HepG2 (cell line): ENCODE results near the gene ZNF75A. TPM values are rescaled to one million over a fixed set of nuclear protein-coding genes. Genes with fewer than 3 reads are reported as not detected.

Experiments
- AHDC1 ChIP-seq: sonication (generic); formaldehyde crosslinking; IDR thresholded peaks from 2 replicates; pipeline ENCODE4 v1.5.1; 2020; ENCODE audit warnings: mild to moderate bottlenecking, missing genetic modification reagents, borderline replicate concordance
- AKAP8 ChIP-seq: sonication (generic); formaldehyde crosslinking; IDR thresholded peaks from 2 replicates; pipeline ENCODE4 v1.5.1; 2020; ENCODE audit warnings: mild to moderate bottlenecking, missing genetic modification reagents
- ELF3 ChIP-seq: IDR thresholded peaks from 2 replicates; pipeline ENCODE4 v1.6.1; 2016; ENCODE audit warnings: missing genetic modification reagents, missing compliant biosample characterization
- HNF4A ChIP-seq: sonication (generic); formaldehyde crosslinking; IDR thresholded peaks from 2 replicates; pipeline ENCODE4 v1.4.0; 2020; ENCODE audit warnings: missing genetic modification reagents
- HNRNPLL ChIP-seq: fragments of 200-400 bp; formaldehyde crosslinking; IDR thresholded peaks from 2 replicates; pipeline ENCODE4 v1.6.1; 2017; ENCODE audit warnings: mild to moderate bottlenecking, low read depth, low read length; ENCODE audit not compliant: poor library complexity, severe bottlenecking
- KDM1A ChIP-seq: IDR thresholded peaks from 2 replicates; pipeline ENCODE4 v1.6.1; 2016; ENCODE audit warnings: missing compliant biosample characterization
- MAFF ChIP-seq: IDR thresholded peaks from 2 replicates; pipeline ENCODE4 v1.6.1; 2011; ENCODE audit warnings: low read depth, low read length, improper control_type of control experiment
- RFX5 ChIP-seq: IDR thresholded peaks from 2 replicates; pipeline ENCODE4 v1.6.1; 2011; ENCODE audit warnings: low read depth, low read length, improper control_type of control experiment
- STAT6 ChIP-seq: sonication (generic); formaldehyde crosslinking; IDR thresholded peaks from 2 replicates; pipeline ENCODE4 v1.4.0; 2020; ENCODE audit warnings: missing genetic modification reagents, mild to moderate bottlenecking, borderline replicate concordance
- TEF ChIP-seq: sonication (generic); formaldehyde crosslinking; IDR thresholded peaks from 2 replicates; pipeline ENCODE4 v1.5.0; 2020; ENCODE audit warnings: missing genetic modification reagents
- TFDP1 ChIP-seq: IDR thresholded peaks from 2 replicates; pipeline ENCODE4 v1.6.1; 2016; ENCODE audit warnings: missing compliant biosample characterization, missing genetic modification reagents, borderline replicate concordance
- THAP8 ChIP-seq: sonication (generic); formaldehyde crosslinking; IDR thresholded peaks from 2 replicates; pipeline ENCODE4 v1.5.1; 2020; ENCODE audit warnings: missing genetic modification reagents, mild to moderate bottlenecking, borderline replicate concordance
- ZBTB14 ChIP-seq: sonication (generic); formaldehyde crosslinking; IDR thresholded peaks from 2 replicates; pipeline ENCODE4 v1.4.0; 2020; ENCODE audit warnings: missing genetic modification reagents
- ZBTB20 ChIP-seq: sonication (generic); formaldehyde crosslinking; IDR thresholded peaks from 2 replicates; pipeline ENCODE4 v1.8.1; 2023; ENCODE audit warnings: missing genetic modification reagents, low read depth, mild to moderate bottlenecking, borderline replicate concordance
- ZNF33B ChIP-seq: sonication (generic); formaldehyde crosslinking; IDR thresholded peaks from 2 replicates; pipeline ENCODE4 v1.5.1; 2020; ENCODE audit warnings: mild to moderate bottlenecking, missing genetic modification reagents
- ZNF615 ChIP-seq: sonication (generic); formaldehyde crosslinking; IDR thresholded peaks from 2 replicates; pipeline ENCODE4 v1.5.0; 2020; ENCODE audit warnings: mild to moderate bottlenecking, missing genetic modification reagents, borderline replicate concordance
- ZNF850 ChIP-seq: sonication (generic); formaldehyde crosslinking; conservative IDR thresholded peaks from 2 replicates; pipeline ENCODE4 v1.9.0; 2021; ENCODE audit warnings: mild to moderate bottlenecking, missing genetic modification reagents
- polyA plus RNA-seq, 8 experiments: library from polyadenylated mRNA; depleted of rRNA in 3 of 8; stranded (reverse) in 7 of 8; unstranded in 1 of 8; fragments of >200 nt; fragmentation: Illumina TruSeq in 4 of 8; extraction: Trizol in 4 of 8; gene quantifications; 2 replicates each; pipeline versions ENCODE4 v1.2.1 to v1.2.3, GENCODE V29; 2011 to 2016; ENCODE audit warnings: low read depth in 4 of 8, missing spikeins in 1 of 8, mixed read lengths in 1 of 8; ENCODE audit not compliant: insufficient read depth in 1 of 8
- total RNA-seq, 5 experiments: library from RNA; depleted of rRNA; stranded (reverse); fragments of >200 nt; fragmentation: Illumina TruSeq; extraction: Trizol; gene quantifications; 2 replicates each; pipeline ENCODE4 v1.2.3, GENCODE V29; 2016; ENCODE audit warnings: low read depth in 1 of 5

Gene ZNF75A
- total and polyA plus RNA-seq, 2 of the 13 experiments (the other 11 are each of a cell fraction or from before 2014, with no cell fraction given) = 1.4 to 2.1 TPM

- TF ChIP-seq ZBTB14 (CRISPR knock-in tag) (no peak), THAP8 (CRISPR knock-in tag) (no peak), ZNF33B (CRISPR knock-in tag) (no peak), TEF (CRISPR knock-in tag) (no peak), KDM1A (CRISPR knock-in tag) (no peak), ZBTB20 (no peak), TFDP1 (CRISPR knock-in tag) (no peak), RFX5 (no peak), ELF3 (no peak; the same call in 1 of the 2 replicates), HNRNPLL (peak; percentile 23), HNF4A (CRISPR knock-in tag) (no peak), AKAP8 (CRISPR knock-in tag) (no peak), AHDC1 (CRISPR knock-in tag) (no peak), ZNF850 (0 out of 2 replicates have a peak, but pooled peaks have one; percentile 47), MAFF (no peak), STAT6 (CRISPR knock-in tag) (no peak), ZNF615 (no peak)
Measured at GRCh38 chr16:3364774-3365427, 59.6 kb downstream of the ZNF75A start (continued).
